Measurements from ENCODE around the gene ITIH1. TPM values are rescaled to one million over a fixed set of nuclear protein-coding genes. Genes with fewer than 3 reads are reported as not detected.

Gene ITIH1
- total RNA-seq, 1 experiment from 2014 or later = not detected

Other genes with a start within 250 kb of the ITIH1 start
- gene NT5DC2, start 243.7 kb upstream of the ITIH1 start, total RNA-seq (2014; rRNA removed) = 229 and 263 TPM in 2 replicates
- gene UQCC5, start 241.0 kb upstream of the ITIH1 start, total RNA-seq (2014; rRNA removed) = 14.5 and 26.1 TPM in 2 replicates
- 59.7 and 67.8 TPM in 2 replicates for gene PBRM1, start 91.7 kb upstream of the ITIH1 start, total RNA-seq (2014; rRNA removed)
- gene GNL3, start 91.6 kb upstream of the ITIH1 start, total RNA-seq (2014; rRNA removed) = 219 TPM in 2 replicates
- 53.6 and 70.2 TPM in 2 replicates for gene GLT8D1, start 71.8 kb upstream of the ITIH1 start, total RNA-seq (2014; rRNA removed)
- gene SPCS1, start 71.5 kb upstream of the ITIH1 start, total RNA-seq (2014; rRNA removed) = 114 and 133 TPM in 2 replicates
- 26.6 and 33.6 TPM in 2 replicates for gene NEK4, start 6.7 kb upstream of the ITIH1 start, total RNA-seq (2014; rRNA removed)
- not detected in 2 replicates for gene ITIH3, start 17.2 kb downstream of the ITIH1 start, total RNA-seq (2014; rRNA removed)
- gene ITIH4, start 53.1 kb downstream of the ITIH1 start, total RNA-seq (2014; rRNA removed) = 0.80 TPM in 1 of 2 replicates, not detected in the other
- gene MUSTN1, start 57.4 kb downstream of the ITIH1 start, total RNA-seq (2014; rRNA removed) = 0.66 and 0.69 TPM in 2 replicates
- gene STIMATE, start 119.9 kb downstream of the ITIH1 start, total RNA-seq (2014; rRNA removed) = 18.5 and 29.7 TPM in 2 replicates

Data from PC-3 (cell line).